KOPT-K1 (cell line): ENCODE measurements around the gene RIF1.

Experiments
- H3K27ac ChIP-seq: fragments of 200-600 bp; sonication (generic); 2 replicates; pipeline ENCODE4 v1.5.1; 2016; ENCODE audit warnings: antibody characterized with exemption, mild to moderate bottlenecking, low read depth, low read length; ENCODE audit not compliant: poor library complexity, severe bottlenecking
- H3K36me3 ChIP-seq: fragments of 200-600 bp; sonication (generic); 2 replicates; pipeline ENCODE4 v1.5.1; 2017; ENCODE audit warnings: antibody characterized with exemption, mild to moderate bottlenecking, low read length, moderate library complexity; ENCODE audit not compliant: insufficient read depth
- H3K9me3 ChIP-seq: fragments of 200-600 bp; sonication (generic); 2 replicates; pipeline ENCODE4 v1.5.1; 2017; ENCODE audit warnings: antibody characterized with exemption, low read length, mild to moderate bottlenecking; ENCODE audit not compliant: insufficient read depth, poor library complexity, severe bottlenecking

The RIF1 gene

DNA sequence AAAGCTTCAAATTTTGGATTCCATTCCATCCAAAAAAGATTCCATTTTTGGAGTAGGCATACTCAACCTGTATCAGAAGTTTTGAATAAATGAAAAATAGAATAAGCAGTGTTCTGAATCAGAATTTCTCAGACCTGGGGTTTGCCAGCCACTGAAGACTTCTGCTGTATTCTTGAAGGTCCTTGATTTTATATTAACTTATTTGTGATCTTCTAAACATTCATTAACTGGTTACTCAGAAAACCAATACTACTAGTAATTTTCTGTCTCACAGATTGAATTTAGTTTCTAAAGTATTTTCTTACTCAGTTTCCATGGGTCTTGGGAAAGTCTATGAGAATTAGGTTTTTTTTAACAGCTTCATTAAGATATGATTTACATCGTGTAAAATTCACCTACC lies 60.9 kb downstream of the RIF1 start:
- Histone ChIP-seq H3K9me3 (peaks cover 3% of the 10 kb centered on the region), H3K36me3 (peaks cover 92% of the 10 kb centered on the region)

DNA sequence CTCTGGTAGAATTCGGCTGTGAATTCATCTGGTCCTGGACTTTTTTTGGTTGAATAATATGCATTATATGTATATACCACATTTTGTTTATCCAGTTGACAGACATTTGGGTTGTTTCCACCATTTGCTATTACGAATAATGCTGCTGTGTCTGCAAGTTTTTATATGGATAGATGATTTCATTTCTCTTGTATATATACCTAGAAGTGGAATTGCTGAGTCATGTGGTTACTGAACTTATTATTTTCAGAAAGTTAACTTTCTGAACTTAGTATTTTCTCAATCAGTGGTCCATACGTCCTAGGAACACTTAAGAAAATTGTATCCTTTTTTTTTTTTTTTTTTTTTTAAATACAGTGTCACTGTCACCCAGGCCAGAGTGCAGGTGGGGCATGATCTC lies 63.3 kb downstream of the RIF1 start:
- H3K9me3 ChIP-seq: peaks cover 3% of the 10 kb centered on the region
- no peak overlapping the region for H3K27ac ChIP-seq
- H3K36me3 ChIP-seq: peaks cover 92% of the 10 kb centered on the region

More for the DNA sequence above, 60.9 kb downstream of the RIF1 start:
- H3K27ac ChIP-seq: no peak overlapping the region

DNA sequence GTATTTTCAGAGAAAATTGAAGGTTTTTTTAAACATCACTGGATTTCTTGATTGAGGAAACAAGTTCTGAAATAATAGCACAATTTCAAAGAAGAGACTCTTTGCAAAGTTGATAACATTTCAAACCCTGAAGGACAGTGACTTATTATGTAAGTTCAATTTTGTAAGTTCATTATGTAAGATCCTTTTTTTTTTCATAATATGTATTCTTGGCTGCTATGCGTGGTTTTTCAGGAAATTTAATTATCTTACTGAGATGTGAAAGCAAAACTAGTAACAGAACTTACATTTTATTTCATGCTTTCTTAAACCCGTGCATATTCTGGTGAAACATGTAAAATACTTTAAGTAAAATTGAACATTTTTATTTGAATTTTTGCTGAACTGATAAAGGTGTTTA lies 65.4 kb downstream of the RIF1 start:
- peaks cover 92% of the 10 kb centered on the region for H3K36me3 ChIP-seq
- H3K27ac ChIP-seq: no peak overlapping the region
- H3K9me3 ChIP-seq: peaks cover 3% of the 10 kb centered on the region

DNA sequence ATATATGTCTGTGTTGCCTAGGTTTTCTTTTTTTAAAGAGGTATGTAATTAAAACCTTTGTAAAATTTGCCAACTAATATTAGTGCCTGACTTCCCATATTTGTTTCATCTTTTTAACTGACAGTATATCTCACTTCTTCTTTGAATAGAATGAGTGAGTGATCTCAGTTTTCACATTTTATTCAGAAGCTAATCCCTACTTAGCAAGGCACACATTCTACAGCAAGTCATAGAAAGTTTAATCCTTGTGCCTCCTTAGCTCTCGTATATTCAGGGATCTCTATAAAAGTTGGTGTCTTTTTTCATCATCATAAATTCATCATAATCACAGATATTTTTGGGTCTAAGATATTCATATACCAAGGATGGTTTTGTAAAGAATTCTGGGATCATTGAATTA lies 66.6 kb downstream of the RIF1 start:
- H3K27ac ChIP-seq: no peak overlapping the region
- no peaks in the 10 kb centered on the region for H3K9me3 ChIP-seq
- peaks cover 92% of the 10 kb centered on the region for H3K36me3 ChIP-seq

- no peaks in the 10 kb centered on the region for H3K9me3 ChIP-seq
- H3K36me3 ChIP-seq: peaks cover 99% of the 10 kb centered on the region
- no peak overlapping the region for H3K27ac ChIP-seq
Observed at GRCh38 chr2:151478011-151478410, 68.3 kb downstream of the RIF1 start.

GRCh38 chr2:151481744-151482143 lies 72.0 kb downstream of the RIF1 start:
- Histone ChIP-seq H3K9me3 (no peaks in the 10 kb centered on the region), H3K36me3 (peaks cover 97% of the 10 kb centered on the region), H3K27ac (no peak overlapping the region)

- Histone ChIP-seq H3K36me3 (peaks cover 92% of the 10 kb centered on the region), H3K27ac (no peak overlapping the region), H3K9me3 (no peaks in the 10 kb centered on the region)
Observed at GRCh38 chr2:151482171-151482725, 72.5 kb downstream of the RIF1 start.

GRCh38 chr2:151483546-151483945 lies 73.8 kb downstream of the RIF1 start:
- no peaks in the 10 kb centered on the region for H3K9me3 ChIP-seq
- H3K27ac ChIP-seq: no peak overlapping the region
- H3K36me3 ChIP-seq: peaks cover 79% of the 10 kb centered on the region

DNA sequence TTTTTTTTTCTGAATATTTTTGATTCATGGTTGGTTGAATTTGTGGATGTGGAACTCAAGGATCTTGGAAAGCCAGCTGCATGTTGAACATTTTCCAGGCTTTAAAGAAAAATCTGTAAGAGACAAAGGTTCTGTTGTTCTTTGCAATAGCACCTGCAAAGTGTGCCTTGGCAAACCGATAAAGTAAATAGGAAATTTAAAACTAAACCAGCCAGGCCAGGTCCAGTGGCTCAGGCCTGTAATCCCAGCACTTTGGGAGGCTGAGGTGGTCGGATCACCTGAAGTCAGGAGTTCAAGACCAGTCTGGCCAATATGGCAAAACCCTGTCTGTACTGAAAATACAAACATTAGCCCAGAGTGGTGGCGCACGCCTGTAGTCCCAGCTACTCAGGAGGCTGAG lies 74.4 kb downstream of the RIF1 start:
- Histone ChIP-seq H3K36me3 (peaks cover 73% of the 10 kb centered on the region), H3K9me3 (no peaks in the 10 kb centered on the region)

GRCh38 chr2:151486053-151486452 lies 76.4 kb downstream of the RIF1 start:
- Histone ChIP-seq H3K36me3 (peaks cover 58% of the 10 kb centered on the region), H3K27ac (no peak overlapping the region), H3K9me3 (no peaks in the 10 kb centered on the region)

More for the DNA sequence above, 74.4 kb downstream of the RIF1 start:
- no peak overlapping the region for H3K27ac ChIP-seq

GRCh38 chr2:151490276-151490675 lies 80.6 kb downstream of the RIF1 start:
- no peak overlapping the region for H3K27ac ChIP-seq
- H3K36me3 ChIP-seq: peaks cover 26% of the 10 kb centered on the region
- no peaks in the 10 kb centered on the region for H3K9me3 ChIP-seq

DNA sequence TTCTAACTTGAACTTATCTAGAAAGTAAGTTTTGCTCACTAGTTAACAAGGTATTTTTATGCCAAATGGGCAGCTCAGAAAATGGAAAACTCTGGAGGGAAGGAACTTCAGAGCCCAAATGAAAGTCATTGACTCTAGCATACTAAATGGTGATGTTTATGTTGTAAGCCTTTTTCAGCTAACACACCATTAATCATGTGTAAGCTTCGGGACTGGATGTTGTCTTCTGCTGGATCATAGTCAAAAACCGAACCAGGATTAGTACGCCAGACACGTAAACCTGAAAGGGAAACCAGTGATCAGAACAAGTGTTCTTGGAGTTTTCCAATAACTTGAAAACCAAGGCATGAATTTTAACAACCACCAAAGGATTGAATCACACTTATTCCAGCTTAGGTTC lies 81.8 kb downstream of the RIF1 start:
- H3K27ac ChIP-seq: no peak overlapping the region
- H3K36me3 ChIP-seq: peaks cover 14% of the 10 kb centered on the region
- H3K9me3 ChIP-seq: no peaks in the 10 kb centered on the region

DNA sequence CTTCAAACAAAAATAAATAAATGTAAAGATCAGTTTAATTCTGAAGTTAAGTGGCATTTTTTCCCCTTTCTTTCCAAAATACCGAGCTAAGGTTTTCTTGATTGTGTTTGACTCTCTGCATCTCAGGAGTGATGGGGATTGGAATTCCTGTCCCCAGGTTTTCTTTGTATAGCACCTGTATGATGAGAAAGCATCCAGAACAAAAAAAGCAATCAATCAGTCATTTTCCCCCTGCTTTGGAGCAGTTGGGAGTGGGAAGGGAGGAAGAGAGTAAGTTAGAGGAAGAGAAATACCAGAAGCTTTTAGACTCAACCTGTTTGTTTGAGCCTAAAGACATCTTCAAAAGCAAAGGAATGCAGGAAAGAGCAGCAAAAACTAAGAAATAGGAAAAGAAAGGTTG lies 88.5 kb downstream of the RIF1 start:
- Histone ChIP-seq H3K27ac (no peak overlapping the region), H3K9me3 (no peaks in the 10 kb centered on the region), H3K36me3 (no peaks in the 10 kb centered on the region)

GRCh38 chr2:151506170-151506569 lies 96.5 kb downstream of the RIF1 start:
- no peaks in the 10 kb centered on the region for H3K9me3 ChIP-seq
- no peaks in the 10 kb centered on the region for H3K36me3 ChIP-seq
- H3K27ac ChIP-seq: no peak overlapping the region

DNA sequence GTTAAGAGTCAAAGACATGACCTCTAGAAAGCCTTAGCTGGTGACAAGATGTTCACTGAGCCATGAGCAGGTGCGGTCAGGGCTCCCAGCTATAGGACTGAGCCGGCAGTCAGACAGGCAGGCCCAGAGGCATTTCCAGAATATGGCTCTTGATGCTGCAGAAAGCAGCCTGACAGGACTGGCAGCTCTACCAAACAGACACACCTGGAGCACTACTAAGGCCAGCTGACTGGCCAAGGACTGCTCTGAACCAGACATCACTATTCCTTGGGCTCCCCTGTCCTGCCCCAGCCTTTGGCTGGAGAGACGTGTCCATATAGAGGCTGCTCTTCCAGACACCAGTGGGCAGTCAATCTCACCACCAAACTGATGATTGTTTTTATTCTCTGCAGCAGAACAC lies 98.8 kb downstream of the RIF1 start:
- no peaks in the 10 kb centered on the region for H3K36me3 ChIP-seq
- no peak overlapping the region for H3K27ac ChIP-seq
- H3K9me3 ChIP-seq: no peaks in the 10 kb centered on the region

- Histone ChIP-seq H3K9me3 (no peaks in the 10 kb centered on the region), H3K36me3 (no peaks in the 10 kb centered on the region), H3K27ac (no peak overlapping the region)
Observed at GRCh38 chr2:151518802-151519201, 109.1 kb downstream of the RIF1 start.
